Glutamatergic neuron (in vitro differentiated cells): ENCODE results near the gene ZFAND3. TPM values are rescaled to one million over a fixed set of nuclear protein-coding genes. Genes with fewer than 3 reads are reported as not detected.
"Not testable (repeated sequence)": the region's sequence is repeated elsewhere in the genome, so short reads cannot be mapped to it uniquely, and the experiment has no call there.

Experiments used
- DNase-seq: peaks from one replicate; pipeline ENCODE4 v3.0.0; 2022
- H3K27ac Mint-ChIP-seq: one replicate; pipeline ENCODE4 v1.8.0; 2020; ENCODE audit warnings: mild to moderate bottlenecking, mixed read lengths, inconsistent platforms; ENCODE audit not compliant: unreplicated experiment
- H3K27me3 Mint-ChIP-seq: one replicate; pipeline ENCODE4 v1.8.0; 2020; ENCODE audit warnings: mild to moderate bottlenecking, moderate library complexity, mixed read lengths, inconsistent platforms; ENCODE audit not compliant: unreplicated experiment
- H3K36me3 Mint-ChIP-seq: one replicate; pipeline ENCODE4 v1.8.0; 2020; ENCODE audit warnings: mild to moderate bottlenecking, mixed read lengths, inconsistent platforms; ENCODE audit not compliant: unreplicated experiment
- H3K4me1 Mint-ChIP-seq: one replicate; pipeline ENCODE4 v1.8.0; 2020; ENCODE audit warnings: mild to moderate bottlenecking, low read depth, mixed read lengths, inconsistent platforms; ENCODE audit not compliant: unreplicated experiment
- H3K4me3 Mint-ChIP-seq: one replicate; pipeline ENCODE4 v1.8.0; 2020; ENCODE audit warnings: mild to moderate bottlenecking, mixed read lengths, inconsistent platforms; ENCODE audit not compliant: unreplicated experiment
- H3K9me3 Mint-ChIP-seq: one replicate; pipeline ENCODE4 v1.8.0; 2020; ENCODE audit warnings: mild to moderate bottlenecking, moderate library complexity, mixed read lengths, inconsistent platforms; ENCODE audit not compliant: unreplicated experiment
- CTCF ChIP-seq: fragments of 200-600 bp; sonication (generic); IDR thresholded peaks from one replicate; pipeline ENCODE4 v1.5.0; 2021; ENCODE audit not compliant: partially characterized antibody, unreplicated experiment
- total RNA-seq: library from RNA; stranded (reverse); fragmentation: NEBNext Ultra II Directional; extraction: Animal tissue kit (Norgen Biotek cat#: 25700); gene quantifications from one replicate; pipeline ENCODE4 v1.2.1, GENCODE V29; 2021; ENCODE audit not compliant: unreplicated experiment

ZFAND3 gene
- total RNA-seq, 1 donor from 2014 or later: 115 TPM

GRCh38 chr6:37992749-37993148 lies 173.2 kb downstream of the ZFAND3 start:
- no peaks in the 10 kb centered on the region for H3K36me3 Mint-ChIP-seq
- H3K27me3 Mint-ChIP-seq: no peaks in the 10 kb centered on the region
- no peak for TF ChIP-seq CTCF
- no peak for DNase-seq
- H3K27ac Mint-ChIP-seq: no peak overlapping the region
- H3K4me1 Mint-ChIP-seq: peaks cover 17% of the 10 kb centered on the region
- H3K9me3 Mint-ChIP-seq: no peaks in the 10 kb centered on the region
- no peak overlapping the region for H3K4me3 Mint-ChIP-seq

- peaks cover 16% of the 10 kb centered on the region for H3K4me1 Mint-ChIP-seq
- not testable (repeated sequence) for H3K27me3 Mint-ChIP-seq, H3K4me3 Mint-ChIP-seq
These were observed 173.7 kb downstream of the ZFAND3 start for GRCh38 chr6:37993194-37993593.

GRCh38 chr6:37993596-37993995 lies 174.1 kb downstream of the ZFAND3 start:
- H3K36me3 Mint-ChIP-seq: no peaks in the 10 kb centered on the region
- no peak overlapping the region for H3K27ac Mint-ChIP-seq
- peaks cover 13% of the 10 kb centered on the region for H3K4me1 Mint-ChIP-seq

More at GRCh38 chr6:37993194-37993593, 173.7 kb downstream of the ZFAND3 start:
- DNase-seq, H3K9me3 Mint-ChIP-seq, H3K36me3 Mint-ChIP-seq, H3K27ac Mint-ChIP-seq: not testable (repeated sequence)

GRCh38 chr6:37994223-37994622 lies 174.7 kb downstream of the ZFAND3 start:
- peaks cover 11% of the 10 kb centered on the region for H3K4me1 Mint-ChIP-seq
- TF ChIP-seq CTCF: no peak
- H3K4me3 Mint-ChIP-seq: no peak overlapping the region
- H3K27ac Mint-ChIP-seq: no peak overlapping the region
- H3K36me3 Mint-ChIP-seq: no peaks in the 10 kb centered on the region
- no peak for DNase-seq
- no peaks in the 10 kb centered on the region for H3K9me3 Mint-ChIP-seq
- H3K27me3 Mint-ChIP-seq: peaks cover 2% of the 10 kb centered on the region

More at GRCh38 chr6:37993596-37993995, 174.1 kb downstream of the ZFAND3 start:
- Mint-ChIP-seq H3K27me3 (peaks cover 2% of the 10 kb centered on the region), H3K4me3 (no peak overlapping the region), H3K9me3 (no peaks in the 10 kb centered on the region)
- TF ChIP-seq CTCF: no peak
- DNase-seq: no peak

- Mint-ChIP-seq H3K9me3 (no peaks in the 10 kb centered on the region), H3K4me3 (no peak overlapping the region), H3K36me3 (peaks cover 4% of the 10 kb centered on the region), H3K27ac (no peak overlapping the region), H3K4me1 (peaks cover 5% of the 10 kb centered on the region), H3K27me3 (peaks cover 2% of the 10 kb centered on the region)
- TF ChIP-seq CTCF: no peak
- DNase-seq: no peak
These were observed 178.8 kb downstream of the ZFAND3 start for GRCh38 chr6:37998366-37998765.

- Mint-ChIP-seq H3K4me1 (peaks cover 4% of the 10 kb centered on the region), H3K9me3 (no peaks in the 10 kb centered on the region), H3K4me3 (no peak overlapping the region), H3K27ac (no peak overlapping the region), H3K27me3 (peaks cover 7% of the 10 kb centered on the region), H3K36me3 (peaks cover 4% of the 10 kb centered on the region)
- no peak for DNase-seq
- TF ChIP-seq CTCF: no peak
These were observed 181.9 kb downstream of the ZFAND3 start for GRCh38 chr6:38001386-38001785.
